Measurements from ENCODE around the gene NFKBIE. TPM values are rescaled to one million over a fixed set of nuclear protein-coding genes. Genes with fewer than 3 reads are reported as not detected.

The NFKBIE gene
- total RNA-seq, 1 experiment from 2014 or later = 24.9 TPM

GRCh38 chr6:44298055-44298803, 32.9 kb upstream of the NFKBIE start:
- TF ChIP-seq CTCF (IDR thresholded peaks at IDR 0.05) (no peak), TCF7L2 (IDR thresholded peaks at IDR 0.05; ENCODE audit: low read depth, low read length) (no peak), REST (IDR thresholded peaks at IDR 0.05; ENCODE audit: insufficient read depth in 1 of 2, low read depth in 2 of 2, low read length in 1 of 2) (no peak), POLR2AphosphoS5 (IDR thresholded peaks at IDR 0.05; ENCODE audit: low read depth, low read length) (peak; percentile 58; the same call in 1 of the 2 replicates), SIN3A (IDR thresholded peaks at IDR 0.05; ENCODE audit: borderline replicate concordance, insufficient read depth, low read depth, low read length) (no peak)
- in situ Hi-C loops (cut with HindIII; ENCODE audit: low pct_unique_long_range_greater_than_20kb, low sequenced_read_pairs) (no loop called here), intact Hi-C loops (cut with micrococcal nuclease; ENCODE audit: unreplicated experiment) (no loop called here)
- ChIA-PET CTCF (interaction anchor here (0.5 to 1.1 kb wide), 2 partner anchors 30 to 1792 kb away, joined by 4 read pairs; no protein-coding TSS in a partner anchor), POLR2A (no interaction called here)
- H3K27me3 ChIP-seq (ENCODE audit: control insufficient read depth, insufficient read depth, low read length) = peaks cover 15% of the 10 kb centered on the region
- peaks cover 8% of the 10 kb centered on the region; the same call in 1 of the 2 replicates for H3K4me1 ChIP-seq (ENCODE audit: control insufficient read depth, insufficient read depth, low read length)
- no TSS peak for BruUV-seq (replicated peaks)
- peak; percentile 49 for ATAC-seq
- no peaks in the 10 kb centered on the region for H3K36me3 ChIP-seq (ENCODE audit: control insufficient read depth, insufficient read depth, low read length)
- peak overlapping the region; percentile 42 to 43; a peak in 3 of 4 replicates for H3K4me3 ChIP-seq (ENCODE audit: low read depth in 2 of 2, low read length in 2 of 2)
- H3K27ac ChIP-seq (ENCODE audit: low read length) = no peak overlapping the region
- no peak for DNase-seq (ENCODE audit: low read depth, low spot score)
- H3K9me3 ChIP-seq (ENCODE audit: control insufficient read depth, insufficient read depth, low read depth, low read length) = no peaks in the 10 kb centered on the region

- Histone ChIP-seq H3K36me3 (ENCODE audit: control insufficient read depth, insufficient read depth, low read length) (no peaks in the 10 kb centered on the region), H3K4me3 (ENCODE audit: low read depth in 2 of 2, low read length in 2 of 2) (peak overlapping the region; percentile 42 to 43), H3K9me3 (ENCODE audit: control insufficient read depth, insufficient read depth, low read depth, low read length) (no peaks in the 10 kb centered on the region), H3K27me3 (ENCODE audit: control insufficient read depth, insufficient read depth, low read length) (peaks cover 15% of the 10 kb centered on the region), H3K4me1 (ENCODE audit: control insufficient read depth, insufficient read depth, low read length) (peaks cover 8% of the 10 kb centered on the region; the same call in 1 of the 2 replicates), H3K27ac (ENCODE audit: low read length) (no peak overlapping the region)
- no peak for DNase-seq (ENCODE audit: low read depth, low spot score)
- POLR2A ChIA-PET = interaction anchor here (0.6 kb wide), 1 partner anchor 15 kb away, joined by 4 read pairs; no protein-coding TSS in a partner anchor
- TF ChIP-seq REST (IDR thresholded peaks at IDR 0.05; ENCODE audit: insufficient read depth in 1 of 2, low read depth in 2 of 2, low read length in 1 of 2) = no peak
- no peak for TF ChIP-seq CTCF (IDR thresholded peaks at IDR 0.05)
- TF ChIP-seq SIN3A (IDR thresholded peaks at IDR 0.05; ENCODE audit: borderline replicate concordance, insufficient read depth, low read depth, low read length) = no peak
- TF ChIP-seq POLR2AphosphoS5 (IDR thresholded peaks at IDR 0.05; ENCODE audit: low read depth, low read length) = no peak
- TF ChIP-seq TCF7L2 (IDR thresholded peaks at IDR 0.05; ENCODE audit: low read depth, low read length) = no peak
- in situ Hi-C loops (cut with HindIII; ENCODE audit: low pct_unique_long_range_greater_than_20kb, low sequenced_read_pairs) (no loop called here), intact Hi-C loops (cut with micrococcal nuclease; ENCODE audit: unreplicated experiment) (no loop called here)
- BruUV-seq (replicated peaks) = no TSS peak
- ATAC-seq = peak; percentile 80
- CTCF ChIA-PET = no interaction called here
Measured at GRCh38 chr6:44297063-44298038, 32.0 kb upstream of the NFKBIE start.

Data from Panc1 (cell line).